HPDE6-E6E7 (cell line): Measurements from ENCODE around the gene NT5E.

Experiments used
- DNase-seq: peaks from one replicate; pipeline ENCODE4 v3.0.0; 2011; ENCODE audit warnings: missing footprints; ENCODE audit errors: extremely low spot score

The NT5E gene

GRCh38 chr6:85421972-85422371 is 27.9 kb upstream of the NT5E start:
- no peak for DNase-seq

- DNase-seq: no peak
Observed at GRCh38 chr6:85422996-85423395, 26.9 kb upstream of the NT5E start.

DNA sequence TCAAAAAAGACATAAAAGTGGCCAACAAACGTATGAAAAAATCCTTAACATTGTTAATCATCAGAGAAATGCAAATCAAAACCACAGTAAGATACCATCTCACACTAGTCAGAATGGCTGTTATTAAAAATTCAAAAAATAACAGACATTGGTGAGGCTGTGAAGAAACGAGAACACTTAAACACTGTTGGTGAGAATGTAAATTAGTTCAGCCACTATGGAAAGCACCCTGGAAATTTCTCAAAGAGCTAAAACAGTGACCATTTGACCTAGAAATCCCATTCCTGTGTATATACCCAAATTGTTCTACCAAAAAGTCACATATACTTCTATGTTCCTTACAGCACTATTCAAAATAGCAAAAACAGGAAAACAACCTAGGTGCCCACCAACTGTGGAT is 24.9 kb upstream of the NT5E start:
- no peak for DNase-seq

DNA sequence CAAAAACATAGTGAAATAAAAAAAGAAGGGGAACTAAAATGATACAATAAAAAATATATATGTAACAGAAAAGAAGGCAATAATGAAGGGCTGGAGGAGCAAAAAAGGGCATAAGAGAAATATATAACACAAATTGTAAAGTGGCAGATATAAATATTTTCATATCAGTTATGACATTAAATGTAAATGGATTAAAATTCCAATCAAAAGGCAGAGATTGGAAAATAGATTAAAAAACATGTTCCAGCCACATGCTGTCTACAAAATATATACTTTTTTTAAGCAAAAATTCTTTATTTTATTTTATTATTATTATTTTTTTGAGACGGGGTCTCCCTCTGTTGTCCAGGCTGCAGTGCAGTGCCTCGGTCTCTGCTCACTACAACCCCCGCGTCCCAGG is 23.9 kb upstream of the NT5E start:
- DNase-seq: no peak

- no peak for DNase-seq
Observed at GRCh38 chr6:85428486-85428885, 21.4 kb upstream of the NT5E start.

GRCh38 chr6:85429346-85429745 is 20.5 kb upstream of the NT5E start:
- DNase-seq: no peak

DNA sequence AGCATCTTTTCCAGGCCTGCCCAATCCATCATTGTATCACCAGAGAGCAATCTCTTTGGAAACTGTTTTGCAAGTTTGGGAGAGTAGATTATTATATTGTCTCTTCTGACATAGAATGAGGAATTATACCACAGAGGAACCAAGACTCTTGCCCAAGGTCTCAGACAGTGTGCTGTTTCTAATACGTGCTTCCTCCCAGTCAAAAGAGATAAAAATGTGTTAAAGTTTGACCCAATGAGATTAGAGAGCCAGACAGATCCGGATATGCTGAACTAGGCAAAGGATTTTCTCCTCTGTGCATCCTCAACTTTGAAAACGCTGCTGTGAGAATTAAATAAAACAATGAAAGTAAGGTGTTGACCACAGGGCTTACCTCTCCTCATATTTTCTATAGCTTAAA is 18.6 kb upstream of the NT5E start:
- DNase-seq: no peak

- DNase-seq: no peak
Observed at GRCh38 chr6:85432554-85432953, 17.3 kb upstream of the NT5E start.

- no peak for DNase-seq
Observed at GRCh38 chr6:85435851-85436250, 14.0 kb upstream of the NT5E start.

DNA sequence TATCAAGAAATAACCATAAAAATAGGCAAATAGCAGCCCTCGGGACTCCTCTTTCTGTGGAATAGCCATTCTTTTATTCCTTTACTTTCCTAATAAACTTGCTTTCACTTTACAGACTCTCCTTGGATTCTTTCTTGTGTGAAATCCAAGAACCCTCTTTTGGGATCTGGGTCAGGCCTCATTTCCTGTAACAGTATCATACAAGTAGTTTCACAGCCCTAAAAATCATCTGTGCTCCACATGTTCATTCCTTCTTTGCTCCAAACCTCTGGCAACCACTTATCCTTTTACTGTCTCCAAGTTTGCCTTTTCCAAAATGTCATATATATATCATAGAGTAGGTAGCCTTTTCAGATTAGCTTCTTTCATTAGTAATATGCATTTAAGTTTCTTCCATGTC is 13.5 kb upstream of the NT5E start:
- DNase-seq: no peak

- DNase-seq: no peak
Observed at GRCh38 chr6:85436939-85437495, 12.9 kb upstream of the NT5E start.

GRCh38 chr6:85443349-85444117 is 6.3 kb upstream of the NT5E start:
- DNase-seq: no peak

DNA sequence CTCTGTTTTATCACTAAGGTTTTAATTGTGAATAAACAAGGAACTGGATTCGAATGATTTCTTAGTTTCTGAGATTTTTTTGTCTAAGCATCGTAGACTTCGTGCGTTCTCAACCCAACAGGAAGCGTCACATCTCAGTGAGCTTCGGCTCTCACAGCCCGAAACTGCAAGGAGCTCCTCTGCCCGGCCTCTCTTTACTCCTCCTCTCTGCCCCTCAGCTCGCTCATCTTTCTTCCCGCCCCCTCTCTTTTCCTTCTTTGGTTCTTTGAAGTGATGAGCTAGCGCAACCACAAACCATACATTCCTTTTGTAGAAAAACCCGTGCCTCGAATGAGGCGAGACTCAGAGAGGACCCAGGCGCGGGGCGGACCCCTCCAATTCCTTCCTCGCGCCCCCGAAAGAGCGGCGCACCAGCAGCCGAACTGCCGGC is 480 bp upstream of the NT5E start:
- no peak for DNase-seq

DNA sequence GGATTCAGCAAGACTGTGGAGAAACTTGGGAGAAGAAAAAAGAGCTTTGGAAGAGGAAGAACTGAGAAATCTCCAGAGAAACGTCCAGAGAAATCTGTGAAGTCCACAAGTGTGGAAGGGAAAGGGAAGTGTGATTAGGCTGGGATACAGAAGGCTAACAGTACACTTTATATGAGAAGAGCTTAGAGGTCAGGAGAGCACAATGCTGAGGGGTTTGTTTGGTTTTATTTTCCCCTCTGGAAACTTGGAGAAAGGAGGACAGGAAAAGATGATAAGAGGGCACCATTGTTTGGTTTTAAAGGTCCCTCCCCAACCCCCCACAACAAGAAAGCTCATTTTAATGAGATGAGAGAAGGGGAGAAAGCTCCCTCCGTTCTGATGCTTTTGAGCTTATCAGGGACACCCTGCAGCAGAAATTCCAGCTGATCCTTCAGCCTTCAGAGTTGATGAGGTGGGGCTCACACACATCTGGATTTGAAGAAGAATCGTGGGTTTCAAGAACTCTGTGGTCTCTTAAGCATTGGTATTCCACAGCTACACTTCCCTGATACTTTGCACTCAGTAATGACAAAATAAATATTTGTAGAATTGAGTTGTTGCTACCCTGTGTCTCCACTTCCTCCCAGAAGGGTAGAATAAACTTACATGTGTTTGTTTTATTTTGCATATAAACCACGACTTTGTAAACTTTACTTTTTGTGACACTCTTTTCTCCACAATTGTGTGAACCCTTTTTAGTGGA is 1.9 kb downstream of the NT5E start:
- no peak for DNase-seq

DNA sequence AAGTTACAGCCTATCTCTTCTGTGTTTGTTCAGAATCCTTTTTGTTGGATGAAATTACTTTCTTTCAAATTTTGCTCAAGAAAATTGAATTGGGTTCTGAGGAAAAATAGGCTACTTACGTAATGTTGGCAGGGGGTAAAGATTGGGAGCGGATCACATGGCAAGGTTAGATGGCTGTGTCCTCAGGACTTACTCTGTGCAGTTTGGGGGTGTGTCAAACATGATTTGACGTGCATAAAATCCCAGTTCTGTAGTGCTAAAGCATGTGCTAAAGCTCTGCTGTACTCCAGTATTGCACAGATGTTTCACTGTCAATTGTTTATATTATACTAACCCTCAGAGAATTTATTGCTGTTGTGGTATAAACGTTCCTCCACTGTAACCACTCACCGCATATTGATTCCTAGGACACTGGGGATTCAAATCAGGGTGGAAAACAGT is 2.6 kb downstream of the NT5E start:
- no peak for DNase-seq

DNA sequence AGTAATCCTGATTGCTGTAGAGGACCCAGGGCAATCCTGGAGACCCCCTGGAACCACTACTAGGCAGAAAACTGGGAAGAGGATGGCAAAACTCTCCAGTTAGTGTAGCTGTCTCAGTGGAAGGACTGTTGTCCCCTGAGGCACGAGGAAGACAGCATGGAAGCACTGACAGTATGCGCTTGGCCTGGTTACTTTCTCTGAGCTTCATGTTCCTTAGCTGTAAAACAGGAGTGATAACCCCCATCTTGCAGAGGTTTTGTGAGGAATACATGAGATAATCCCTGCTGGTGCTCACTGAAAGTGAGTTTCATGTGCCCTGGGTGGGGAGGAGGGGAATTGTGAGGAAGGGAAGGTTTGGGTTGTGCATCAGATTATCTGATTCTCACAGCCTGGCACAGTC is 3.2 kb downstream of the NT5E start:
- DNase-seq: no peak

- DNase-seq: no peak
Observed at GRCh38 chr6:85453490-85453889, 3.6 kb downstream of the NT5E start.

GRCh38 chr6:85455471-85456026 is 5.7 kb downstream of the NT5E start:
- DNase-seq: no peak

DNA sequence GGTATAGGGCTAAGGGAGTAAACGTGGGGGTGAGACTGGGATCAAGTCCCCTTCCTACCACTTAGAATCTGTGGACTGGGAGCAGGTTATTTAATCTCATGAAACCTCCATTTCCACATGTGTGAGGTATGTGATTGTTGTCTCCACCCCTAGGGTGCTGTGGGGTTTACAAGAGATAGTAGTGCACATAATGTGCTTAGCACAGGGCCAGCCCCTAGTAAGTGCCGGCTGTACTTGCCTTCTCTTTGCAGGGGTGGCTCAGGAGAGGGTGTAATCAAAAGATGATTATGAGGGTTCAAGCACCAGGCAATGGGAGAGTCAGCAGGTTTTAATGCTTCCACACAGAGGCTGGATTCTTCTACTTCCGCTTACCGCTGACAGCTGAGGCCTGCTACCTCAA is 6.9 kb downstream of the NT5E start:
- no peak for DNase-seq

- no peak for DNase-seq
Observed at GRCh38 chr6:85458184-85458583, 8.3 kb downstream of the NT5E start.

DNA sequence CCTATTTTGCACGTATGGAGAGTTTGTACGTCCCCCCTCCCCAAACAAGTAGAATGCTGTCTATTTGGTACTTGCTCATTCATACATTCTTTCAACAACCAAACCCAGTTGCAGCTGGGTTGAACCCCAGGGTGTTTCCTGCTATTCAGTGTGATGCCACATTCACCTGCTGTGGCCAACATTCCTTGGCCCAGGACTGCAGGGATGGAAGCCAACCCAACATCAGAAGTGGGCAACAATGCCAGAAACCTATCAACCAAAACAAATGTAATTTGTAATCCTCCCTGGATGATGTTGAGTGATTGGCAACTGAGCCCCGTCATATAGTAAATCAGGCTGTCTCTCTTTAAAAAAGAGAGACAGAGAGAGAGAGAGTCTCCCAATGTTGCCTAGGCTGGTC is 8.9 kb downstream of the NT5E start:
- no peak for DNase-seq

DNA sequence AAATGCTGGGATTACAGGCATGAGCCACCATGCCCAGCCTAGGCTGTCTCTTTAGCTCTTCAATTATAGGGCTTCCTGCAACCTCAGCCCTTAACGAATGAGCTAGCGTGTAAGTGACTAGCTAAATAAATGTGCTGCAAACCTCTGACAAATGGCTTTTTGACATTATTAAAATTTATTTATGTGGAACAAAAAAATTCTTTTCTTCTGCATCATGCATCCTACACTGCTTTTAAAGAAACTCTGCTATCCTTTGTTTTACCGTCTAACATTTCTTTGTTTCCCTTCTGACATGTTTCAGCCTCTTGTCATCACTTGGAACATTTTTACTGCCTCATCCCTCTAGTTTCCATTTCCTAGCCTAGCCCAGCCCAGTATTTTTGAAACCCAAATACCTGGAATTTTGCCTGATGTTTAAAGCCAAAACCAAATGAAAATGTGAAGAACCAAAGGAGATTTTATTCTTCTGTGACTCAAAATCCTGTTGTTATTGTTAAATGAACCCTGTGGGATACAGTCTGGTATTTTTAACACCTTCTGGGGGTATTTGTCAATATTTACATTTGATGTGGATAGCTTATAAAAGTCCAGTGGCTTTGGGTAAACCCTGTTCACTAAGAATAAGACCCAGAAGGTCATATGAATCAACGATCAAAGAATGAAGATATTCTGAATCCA is 9.5 kb downstream of the NT5E start:
- no peak for DNase-seq
